ENCODE results near the gene PDAP1. TPM values are rescaled to one million over a fixed set of nuclear protein-coding genes. Genes with fewer than 3 reads are reported as not detected.
"Not testable (repeated sequence)": the region's sequence is repeated elsewhere in the genome, so short reads cannot be mapped to it uniquely, and the experiment has no call there.

Gene PDAP1
- total RNA-seq, 3 donors from 2014 or later: 39.4 to 86.4 (median 51.5) TPM

- Histone ChIP-seq H3K4me1 (peaks cover 0 to 7% of the 10 kb centered on the region in 2 donors), H3K36me3 (no peaks in the 10 kb centered on the region), H3K9me3 (no peaks in the 10 kb centered on the region), H3K27me3 (no peaks in the 10 kb centered on the region), H3K4me3 (no peak overlapping the region), H3K27ac (no peak overlapping the region)
- TF ChIP-seq, protein P1, sequence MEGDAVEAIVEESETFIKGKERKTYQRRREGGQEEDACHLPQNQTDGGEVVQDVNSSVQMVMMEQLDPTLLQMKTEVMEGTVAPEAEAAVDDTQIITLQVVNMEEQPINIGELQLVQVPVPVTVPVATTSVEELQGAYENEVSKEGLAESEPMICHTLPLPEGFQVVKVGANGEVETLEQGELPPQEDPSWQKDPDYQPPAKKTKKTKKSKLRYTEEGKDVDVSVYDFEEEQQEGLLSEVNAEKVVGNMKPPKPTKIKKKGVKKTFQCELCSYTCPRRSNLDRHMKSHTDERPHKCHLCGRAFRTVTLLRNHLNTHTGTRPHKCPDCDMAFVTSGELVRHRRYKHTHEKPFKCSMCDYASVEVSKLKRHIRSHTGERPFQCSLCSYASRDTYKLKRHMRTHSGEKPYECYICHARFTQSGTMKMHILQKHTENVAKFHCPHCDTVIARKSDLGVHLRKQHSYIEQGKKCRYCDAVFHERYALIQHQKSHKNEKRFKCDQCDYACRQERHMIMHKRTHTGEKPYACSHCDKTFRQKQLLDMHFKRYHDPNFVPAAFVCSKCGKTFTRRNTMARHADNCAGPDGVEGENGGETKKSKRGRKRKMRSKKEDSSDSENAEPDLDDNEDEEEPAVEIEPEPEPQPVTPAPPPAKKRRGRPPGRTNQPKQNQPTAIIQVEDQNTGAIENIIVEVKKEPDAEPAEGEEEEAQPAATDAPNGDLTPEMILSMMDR (IDR thresholded peaks at IDR 0.05): no peak
- TF ChIP-seq POLR2AphosphoS5 (IDR thresholded peaks at IDR 0.05) (no peak), POLR2A (IDR thresholded peaks at IDR 0.05) (no peak)
- DNase-seq (ENCODE audit: low spot score in 2 of 2): no peak
- intact Hi-C loops (cut with DNase I; ENCODE audit: low total_unique reads): no loop called here
These were observed 26.7 kb downstream of the PDAP1 start for GRCh38 chr7:99381664-99382075.

DNA sequence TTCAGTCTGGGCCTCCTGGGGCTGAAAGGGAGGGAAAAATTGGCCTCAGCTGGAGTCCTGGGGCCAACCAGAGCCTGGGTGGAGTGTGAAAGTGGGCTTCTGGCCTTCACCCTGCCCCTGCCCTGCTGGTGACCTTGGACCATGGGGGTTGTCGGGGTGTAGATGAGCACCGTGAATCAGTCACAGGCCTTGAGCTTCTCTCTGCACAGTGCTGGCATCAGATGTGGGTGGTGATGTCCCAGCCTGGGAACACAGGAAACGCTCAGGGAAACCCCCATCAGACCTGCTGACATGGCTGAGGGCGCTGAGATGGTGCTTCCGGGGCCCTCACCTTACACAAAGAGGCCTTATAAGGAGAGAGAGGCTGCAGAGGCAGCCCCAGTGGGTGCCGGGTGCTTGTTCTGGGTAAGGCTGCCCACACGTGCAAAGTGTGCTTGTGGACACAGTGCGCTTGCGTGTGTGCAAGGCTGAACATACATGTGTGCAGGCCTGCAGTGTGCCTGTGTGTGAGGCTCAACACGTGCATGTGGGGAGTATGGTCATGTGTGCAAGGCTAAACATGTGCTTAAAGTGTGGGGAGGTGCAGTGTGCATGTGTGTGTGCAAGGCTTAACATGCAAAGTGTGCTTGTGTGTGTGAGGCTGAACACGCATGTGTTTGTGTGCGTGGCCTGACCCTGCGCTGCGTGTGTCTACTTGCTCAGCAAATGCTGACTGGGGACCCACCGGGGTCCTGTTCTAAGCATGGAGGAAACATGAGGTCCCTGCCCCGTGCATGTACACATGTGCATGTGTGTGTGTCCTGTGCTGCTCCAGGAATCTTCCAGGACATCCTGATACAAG is 27.4 kb downstream of the PDAP1 start:
- H3K4me1 ChIP-seq: peaks cover 0 to 7% of the 10 kb centered on the region in 2 donors
- no peaks in the 10 kb centered on the region for H3K27me3 ChIP-seq
- intact Hi-C loops (cut with DNase I; ENCODE audit: low total_unique reads): no loop called here

GRCh38 chr7:99380032-99380822 is 28.2 kb downstream of the PDAP1 start:
- no peak for DNase-seq (ENCODE audit: low spot score in 2 of 2)
- intact Hi-C loops (cut with DNase I; ENCODE audit: low total_unique reads): no loop called here
- Histone ChIP-seq H3K36me3 (no peaks in the 10 kb centered on the region), H3K9me3 (no peaks in the 10 kb centered on the region), H3K27me3 (no peaks in the 10 kb centered on the region), H3K4me1 (peaks cover 0 to 7% of the 10 kb centered on the region in 2 donors), H3K4me3 (peak overlapping the region; percentile 17 to 53 (median 25)), H3K27ac (peak overlapping the region; percentile 76 to 90)
- TF ChIP-seq, protein P1 (IDR thresholded peaks at IDR 0.05): no peak
- no peak for TF ChIP-seq POLR2A (IDR thresholded peaks at IDR 0.05)
- TF ChIP-seq POLR2AphosphoS5 (IDR thresholded peaks at IDR 0.05): no peak

More for the DNA sequence above, 27.4 kb downstream of the PDAP1 start:
- peak overlapping the region; percentile 76 to 90 for H3K27ac ChIP-seq
- H3K4me3 ChIP-seq: peak overlapping the region in 1 of 3 donors; percentile 53
- DNase-seq (ENCODE audit: low spot score in 2 of 2): no peak
- TF ChIP-seq POLR2A (IDR thresholded peaks at IDR 0.05): no peak
- TF ChIP-seq, protein P1 (IDR thresholded peaks at IDR 0.05): no peak
- TF ChIP-seq POLR2AphosphoS5 (IDR thresholded peaks at IDR 0.05): no peak
- no peaks in the 10 kb centered on the region for H3K9me3 ChIP-seq
- no peaks in the 10 kb centered on the region for H3K36me3 ChIP-seq

DNA sequence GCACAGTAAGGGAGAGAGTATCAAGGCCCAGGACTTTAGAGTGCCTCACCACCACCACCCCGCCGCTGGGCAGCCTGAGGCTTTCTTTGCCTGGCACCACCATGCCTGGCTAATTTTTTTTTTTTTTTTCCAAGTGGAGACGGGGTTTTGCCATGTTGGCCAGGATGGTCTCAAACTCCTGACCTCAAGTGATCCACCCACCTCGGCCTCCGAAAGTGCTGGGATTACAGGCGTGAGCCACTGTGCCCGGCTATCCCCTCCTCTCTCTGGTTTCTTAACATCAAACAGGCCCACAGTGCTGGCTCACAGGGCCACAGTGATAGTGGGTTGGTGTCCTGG is 28.7 kb downstream of the PDAP1 start:
- H3K4me1 ChIP-seq; H3K27me3 ChIP-seq; H3K9me3 ChIP-seq; H3K36me3 ChIP-seq; intact Hi-C loops (cut with DNase I; ENCODE audit: low total_unique reads); DNase-seq (ENCODE audit: low spot score in 2 of 2): not testable (repeated sequence)
- Histone ChIP-seq H3K27ac (peak overlapping the region; percentile 76 to 90), H3K4me3 (peak overlapping the region; percentile 17 to 53 (median 25))

DNA sequence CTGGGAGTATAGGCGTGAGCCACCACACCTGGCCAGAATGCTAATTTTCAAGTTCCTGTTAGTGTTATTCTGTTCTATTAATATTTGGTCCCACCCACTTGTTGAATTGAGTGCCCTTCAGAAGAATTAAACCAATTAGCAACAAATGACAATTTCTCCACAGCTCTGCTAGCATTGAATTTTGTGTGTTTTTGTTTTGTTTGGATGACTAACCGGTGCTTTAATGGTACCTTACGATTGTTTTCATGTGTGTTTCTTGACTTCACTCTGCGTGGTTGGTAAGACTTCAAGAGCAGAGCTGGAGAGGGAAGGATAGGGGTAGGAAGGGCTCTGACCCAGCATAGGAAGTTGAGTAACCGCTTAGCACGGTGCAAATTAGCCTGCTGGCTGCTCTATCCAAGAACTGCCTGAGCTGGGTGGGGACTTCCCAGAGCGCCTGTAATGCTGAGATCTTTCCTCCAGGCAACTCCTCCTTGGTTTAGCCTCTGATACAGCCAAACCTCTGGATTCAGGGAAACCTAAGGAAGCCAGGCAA is 29.3 kb downstream of the PDAP1 start:
- H3K36me3 ChIP-seq: no peaks in the 10 kb centered on the region
- intact Hi-C loops (cut with DNase I; ENCODE audit: low total_unique reads): no loop called here
- TF ChIP-seq, protein P1 (IDR thresholded peaks at IDR 0.05): peak in 1 of 3 donors; percentile 10
- TF ChIP-seq POLR2A (IDR thresholded peaks at IDR 0.05): no peak

More for the DNA sequence above, 29.3 kb downstream of the PDAP1 start:
- Histone ChIP-seq H3K27ac (peak overlapping the region; percentile 76 to 90), H3K4me1 (peaks cover 0 to 7% of the 10 kb centered on the region in 2 donors), H3K9me3 (no peaks in the 10 kb centered on the region), H3K27me3 (no peaks in the 10 kb centered on the region), H3K4me3 (peak overlapping the region; percentile 15 to 25 (median 17))
- no peak for DNase-seq (ENCODE audit: low spot score in 2 of 2)

Measured in breast epithelium (tissue), 4 donors.